Lung (tissue), 12 donors: ENCODE results near the gene RGS9BP. TPM values are rescaled to one million over a fixed set of nuclear protein-coding genes. Genes with fewer than 3 reads are reported as not detected.

ENCODE experiments used
- ATAC-seq: fragments of 200-7000 bp; cut with Tn5 transposase; one replicate; pipeline ENCODE4 v1.9.1; 2020; ENCODE audit warnings: moderate number of reproducible peaks; ENCODE audit not compliant: insufficient read depth, low FRiP score
- DNase-seq, 3 donors: peaks; one replicate each; pipeline ENCODE4 v3.0.0-alpha.2; 2013 to 2017
- H3K27ac ChIP-seq, 2 donors: one replicate each; pipeline ENCODE4 v1.5.1; 2013; ENCODE audit warnings: mild to moderate bottlenecking in 2 of 2, moderate library complexity in 2 of 2, control low read depth in 1 of 2, inconsistent platforms in 1 of 2, low read depth in 1 of 2, low read length in 1 of 2
- H3K27me3 ChIP-seq, 3 donors: one replicate each; pipeline ENCODE4 v1.5.1; 2013; ENCODE audit warnings: low read length in 2 of 3; ENCODE audit not compliant: control insufficient read depth in 3 of 3, insufficient read depth in 3 of 3
- H3K36me3 ChIP-seq, 4 donors: one replicate each; pipeline ENCODE4 v1.5.1; 2013; ENCODE audit warnings: low read length in 4 of 4, mild to moderate bottlenecking in 1 of 4, moderate library complexity in 1 of 4; ENCODE audit not compliant: control insufficient read depth in 4 of 4, insufficient read depth in 4 of 4
- H3K4me1 ChIP-seq, 5 donors: one replicate each; pipeline ENCODE4 v1.5.1; 2013; ENCODE audit warnings: low read length in 5 of 5, mild to moderate bottlenecking in 2 of 5, moderate library complexity in 1 of 5; ENCODE audit not compliant: control insufficient read depth in 5 of 5, insufficient read depth in 5 of 5
- H3K4me3 ChIP-seq: one replicate; pipeline ENCODE4 v1.5.1; 2013; ENCODE audit warnings: mild to moderate bottlenecking, control low read depth, moderate library complexity
- H3K9ac ChIP-seq, 2 donors: one replicate each; pipeline ENCODE4 v1.5.1; 2013; ENCODE audit warnings: low read length in 2 of 2, control low read depth in 1 of 2; ENCODE audit not compliant: insufficient read depth in 1 of 2
- H3K9me3 ChIP-seq, 4 donors: one replicate each; pipeline ENCODE4 v1.5.1; 2013; ENCODE audit warnings: low read length in 3 of 4, mild to moderate bottlenecking in 1 of 4, moderate library complexity in 1 of 4; ENCODE audit not compliant: control insufficient read depth in 4 of 4, insufficient read depth in 3 of 4
- WGBS, 2 donors: extraction: QIAGEN DNeasy Blood & Tissue Kit; methylation state at CpG; one replicate each; pipeline ENCODE4 v1.1.7; 2013; 5-methylcytosine and 5-hydroxymethylcytosine counted together
- polyA plus RNA-seq, 2 donors: library from polyadenylated mRNA; stranded (reverse); fragments of 200-250 nt; gene quantifications; one replicate each; pipeline ENCODE4 v1.2.1, GENCODE V29; 2013
- total RNA-seq, 2 donors: library from RNA; depleted of rRNA in 1 of 2; stranded (reverse); fragments of >200 nt in 1 of 2; gene quantifications; one replicate each; pipeline ENCODE4 v1.2.1, GENCODE V29; 2014 to 2021
- TF ChIP-seq, protein P1 (sequence below): IDR thresholded peaks from 2 replicates; pipeline ENCODE4 v1.5.1; 2012; ENCODE audit warnings: mild to moderate bottlenecking; ENCODE audit errors: control extremely low read depth, extremely low read depth
- donor health status: control.
- donor health status: control.
- donor health status: Bipolar disorder and iron deficiency.
- donor health status: healthy.
- donor health status: DM: yes; HTN: yes; CAD: no.

The RGS9BP gene
- total and polyA plus RNA-seq, 4 donors: 0.14 to 1.6 (median 0.74) TPM

DNA sequence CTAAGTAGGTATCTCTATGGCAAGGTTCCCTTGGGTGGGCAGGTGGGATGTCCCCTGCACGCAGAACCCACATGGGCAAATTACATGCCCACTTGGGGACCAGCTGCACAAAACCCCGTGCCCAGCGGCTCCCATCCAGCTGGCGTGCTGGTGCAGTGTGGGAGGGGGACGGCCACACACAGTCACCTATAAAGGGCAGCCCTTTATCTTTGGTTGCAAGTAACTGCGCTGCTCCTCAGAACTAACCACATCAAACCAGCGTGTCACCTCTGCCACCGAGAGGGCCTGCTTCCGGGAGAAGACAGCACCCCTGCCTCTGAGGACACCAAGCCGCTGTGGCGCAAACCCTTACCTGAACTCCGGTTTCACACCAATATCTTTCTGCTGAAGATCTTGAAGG, 32.9 kb upstream of the RGS9BP start:
- DNase-seq: no peak
- H3K9ac ChIP-seq: no peak overlapping the region
- H3K36me3 ChIP-seq: peaks cover 18 to 61% (median 31%) of the 10 kb centered on the region in 4 donors
- TF ChIP-seq, protein P1, sequence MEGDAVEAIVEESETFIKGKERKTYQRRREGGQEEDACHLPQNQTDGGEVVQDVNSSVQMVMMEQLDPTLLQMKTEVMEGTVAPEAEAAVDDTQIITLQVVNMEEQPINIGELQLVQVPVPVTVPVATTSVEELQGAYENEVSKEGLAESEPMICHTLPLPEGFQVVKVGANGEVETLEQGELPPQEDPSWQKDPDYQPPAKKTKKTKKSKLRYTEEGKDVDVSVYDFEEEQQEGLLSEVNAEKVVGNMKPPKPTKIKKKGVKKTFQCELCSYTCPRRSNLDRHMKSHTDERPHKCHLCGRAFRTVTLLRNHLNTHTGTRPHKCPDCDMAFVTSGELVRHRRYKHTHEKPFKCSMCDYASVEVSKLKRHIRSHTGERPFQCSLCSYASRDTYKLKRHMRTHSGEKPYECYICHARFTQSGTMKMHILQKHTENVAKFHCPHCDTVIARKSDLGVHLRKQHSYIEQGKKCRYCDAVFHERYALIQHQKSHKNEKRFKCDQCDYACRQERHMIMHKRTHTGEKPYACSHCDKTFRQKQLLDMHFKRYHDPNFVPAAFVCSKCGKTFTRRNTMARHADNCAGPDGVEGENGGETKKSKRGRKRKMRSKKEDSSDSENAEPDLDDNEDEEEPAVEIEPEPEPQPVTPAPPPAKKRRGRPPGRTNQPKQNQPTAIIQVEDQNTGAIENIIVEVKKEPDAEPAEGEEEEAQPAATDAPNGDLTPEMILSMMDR: no peak
- H3K9me3 ChIP-seq: no peaks in the 10 kb centered on the region
- no peaks in the 10 kb centered on the region for H3K27me3 ChIP-seq
- no peak overlapping the region for H3K4me3 ChIP-seq
- WGBS, 2 donors: 84 to 93% methylated on average over 12 of the region's 12 CpGs
- no peaks in the 10 kb centered on the region for H3K4me1 ChIP-seq
- no peak overlapping the region for H3K27ac ChIP-seq
- ATAC-seq: no peak

DNA sequence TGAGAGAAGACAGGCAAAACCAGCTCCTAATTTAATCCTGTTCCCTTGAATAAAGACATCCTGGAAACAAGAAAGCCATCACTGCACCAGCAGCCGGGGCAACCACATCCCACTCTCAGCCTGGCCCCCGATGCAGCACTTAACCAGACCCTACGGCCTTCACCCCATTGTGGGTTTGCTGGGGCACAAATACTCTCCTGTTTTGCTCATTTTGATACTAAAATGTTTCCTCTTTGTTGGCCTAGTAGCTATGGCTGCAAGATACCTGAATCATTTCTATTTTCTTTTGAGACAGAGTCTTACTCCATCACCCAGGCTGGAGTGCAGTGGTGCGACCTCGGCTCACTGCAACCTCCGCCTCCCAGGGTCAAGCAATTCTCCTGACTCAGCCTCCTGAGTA, 29.1 kb upstream of the RGS9BP start:
- WGBS, 2 donors: 90 to 92% methylated on average over 6 of the region's 6 CpGs
- Histone ChIP-seq H3K9ac (no peak overlapping the region), H3K27ac (no peak overlapping the region), H3K4me1 (peaks cover 0 to 3% (median 0%) of the 10 kb centered on the region in 5 donors), H3K9me3 (no peaks in the 10 kb centered on the region), H3K27me3 (no peaks in the 10 kb centered on the region), H3K4me3 (no peak overlapping the region), H3K36me3 (peaks cover 7 to 48% (median 14%) of the 10 kb centered on the region in 4 donors)
- TF ChIP-seq, protein P1: no peak
- ATAC-seq: no peak
- no peak for DNase-seq

DNA sequence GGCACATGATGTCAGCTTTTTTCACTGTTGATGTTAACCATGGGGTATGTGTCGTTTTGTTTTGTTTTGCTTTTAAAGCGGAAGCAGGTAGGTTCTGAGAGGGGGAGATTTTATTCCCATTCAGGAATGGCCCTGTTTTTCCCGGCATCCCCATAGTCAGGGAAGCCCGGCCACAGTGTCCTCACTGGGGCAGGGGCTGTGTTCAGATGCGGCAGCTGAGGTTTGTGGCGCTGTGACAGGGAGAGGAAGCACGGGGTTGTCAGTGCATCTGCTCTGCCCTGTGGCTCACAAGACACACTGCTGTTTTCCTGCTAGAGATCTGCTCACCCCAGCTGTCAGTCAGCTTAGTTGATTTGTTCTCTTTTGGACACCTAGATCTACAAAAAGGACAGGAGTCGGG, 28.3 kb upstream of the RGS9BP start:
- no peak for DNase-seq
- Histone ChIP-seq H3K27ac (no peak overlapping the region), H3K4me3 (no peak overlapping the region), H3K9ac (no peak overlapping the region), H3K27me3 (no peaks in the 10 kb centered on the region), H3K36me3 (peaks cover 7 to 42% (median 9%) of the 10 kb centered on the region in 4 donors), H3K9me3 (no peaks in the 10 kb centered on the region), H3K4me1 (peaks cover 0 to 11% (median 0%) of the 10 kb centered on the region in 5 donors)
- ATAC-seq: no peak
- TF ChIP-seq, protein P1: no peak
- WGBS, 2 donors: 87 to 94% methylated on average over 8 of the region's 8 CpGs

DNA sequence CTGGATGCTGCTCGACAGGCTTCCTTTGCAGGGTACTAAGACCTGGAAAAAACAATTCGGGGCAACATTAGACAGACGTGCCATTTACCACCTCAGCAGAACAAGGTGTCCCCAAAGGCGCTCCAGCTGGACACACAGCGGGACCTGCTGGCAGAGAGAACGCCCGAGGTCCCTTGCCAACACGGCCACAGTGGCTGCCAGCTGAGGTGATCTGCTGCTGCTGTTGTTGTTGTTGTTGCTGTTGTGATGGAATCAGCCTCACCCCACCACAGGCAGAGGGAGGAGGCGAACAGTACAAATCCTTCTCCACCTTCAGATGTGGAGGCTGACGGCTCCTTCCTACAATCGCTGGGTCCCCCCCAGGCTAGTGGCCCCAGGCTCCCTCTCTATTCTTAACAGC, 25.9 kb upstream of the RGS9BP start:
- Histone ChIP-seq H3K27ac (peak overlapping the region in 1 of 2 donors; percentile 74), H3K9ac (no peak overlapping the region), H3K36me3 (peaks cover 0 to 27% (median 4%) of the 10 kb centered on the region in 4 donors), H3K4me1 (peaks cover 5 to 17% (median 6%) of the 10 kb centered on the region in 5 donors), H3K9me3 (no peaks in the 10 kb centered on the region), H3K27me3 (no peaks in the 10 kb centered on the region), H3K4me3 (no peak overlapping the region)
- TF ChIP-seq, protein P1: no peak
- ATAC-seq: no peak
- WGBS, 2 donors: 97% methylated on average over 11 of the region's 11 CpGs
- no peak for DNase-seq
